ENCODE data around the gene FAM156A.
"Not testable (repeated sequence)": the region's sequence is repeated elsewhere in the genome, so short reads cannot be mapped to it uniquely, and the experiment has no call there.

FAM156A gene

GRCh38 chrX:52967922-52968321, 9.6 kb upstream of the FAM156A start:
- not testable (repeated sequence) for H3K4me3 ChIP-seq (ENCODE audit: low read depth in 1 of 5, low read length in 5 of 5); H3K9me3 ChIP-seq (ENCODE audit: control insufficient read depth in 5 of 5, low read length in 5 of 5); H3K4me1 ChIP-seq (ENCODE audit: control insufficient read depth in 5 of 5, insufficient read depth in 5 of 5, low read length in 5 of 5); H3K36me3 ChIP-seq (ENCODE audit: control insufficient read depth in 5 of 5, insufficient read depth in 5 of 5, low read length in 5 of 5); H3K27ac ChIP-seq (ENCODE audit: low read depth, low read length); H3K9ac ChIP-seq (ENCODE audit: low read length in 5 of 5); H3K27me3 ChIP-seq (ENCODE audit: control insufficient read depth in 5 of 5, insufficient read depth in 4 of 5, low read length in 5 of 5)

- not testable (repeated sequence) for H3K27ac ChIP-seq (ENCODE audit: low read depth, low read length); H3K27me3 ChIP-seq (ENCODE audit: control insufficient read depth in 5 of 5, insufficient read depth in 4 of 5, low read length in 5 of 5); H3K4me1 ChIP-seq (ENCODE audit: control insufficient read depth in 5 of 5, insufficient read depth in 5 of 5, low read length in 5 of 5); H3K36me3 ChIP-seq (ENCODE audit: control insufficient read depth in 5 of 5, insufficient read depth in 5 of 5, low read length in 5 of 5); H3K9ac ChIP-seq (ENCODE audit: low read length in 5 of 5); H3K9me3 ChIP-seq (ENCODE audit: control insufficient read depth in 5 of 5, low read length in 5 of 5); H3K4me3 ChIP-seq (ENCODE audit: low read depth in 1 of 5, low read length in 5 of 5)
Observed at GRCh38 chrX:52966993-52967738, 8.8 kb upstream of the FAM156A start.

GRCh38 chrX:52958961-52959360, 643 bp upstream of the FAM156A start:
- not testable (repeated sequence) for H3K27me3 ChIP-seq (ENCODE audit: control insufficient read depth in 5 of 5, insufficient read depth in 4 of 5, low read length in 5 of 5); H3K27ac ChIP-seq (ENCODE audit: low read depth, low read length); H3K36me3 ChIP-seq (ENCODE audit: control insufficient read depth in 5 of 5, insufficient read depth in 5 of 5, low read length in 5 of 5); H3K4me3 ChIP-seq (ENCODE audit: low read depth in 1 of 5, low read length in 5 of 5); H3K9ac ChIP-seq (ENCODE audit: low read length in 5 of 5); H3K9me3 ChIP-seq (ENCODE audit: control insufficient read depth in 5 of 5, low read length in 5 of 5); H3K4me1 ChIP-seq (ENCODE audit: control insufficient read depth in 5 of 5, insufficient read depth in 5 of 5, low read length in 5 of 5)

GRCh38 chrX:52949884-52950283, 8.4 kb downstream of the FAM156A start:
- H3K9ac ChIP-seq (ENCODE audit: low read length in 5 of 5); H3K9me3 ChIP-seq (ENCODE audit: control insufficient read depth in 5 of 5, low read length in 5 of 5); H3K36me3 ChIP-seq (ENCODE audit: control insufficient read depth in 5 of 5, insufficient read depth in 5 of 5, low read length in 5 of 5); H3K27me3 ChIP-seq (ENCODE audit: control insufficient read depth in 5 of 5, insufficient read depth in 4 of 5, low read length in 5 of 5); H3K4me1 ChIP-seq (ENCODE audit: control insufficient read depth in 5 of 5, insufficient read depth in 5 of 5, low read length in 5 of 5); H3K4me3 ChIP-seq (ENCODE audit: low read depth in 1 of 5, low read length in 5 of 5); H3K27ac ChIP-seq (ENCODE audit: low read depth, low read length): not testable (repeated sequence)

GRCh38 chrX:52949325-52949724, 9.0 kb downstream of the FAM156A start:
- H3K4me1 ChIP-seq (ENCODE audit: control insufficient read depth in 5 of 5, insufficient read depth in 5 of 5, low read length in 5 of 5); H3K27me3 ChIP-seq (ENCODE audit: control insufficient read depth in 5 of 5, insufficient read depth in 4 of 5, low read length in 5 of 5); H3K4me3 ChIP-seq (ENCODE audit: low read depth in 1 of 5, low read length in 5 of 5); H3K9ac ChIP-seq (ENCODE audit: low read length in 5 of 5); H3K27ac ChIP-seq (ENCODE audit: low read depth, low read length); H3K36me3 ChIP-seq (ENCODE audit: control insufficient read depth in 5 of 5, insufficient read depth in 5 of 5, low read length in 5 of 5); H3K9me3 ChIP-seq (ENCODE audit: control insufficient read depth in 5 of 5, low read length in 5 of 5): not testable (repeated sequence)

GRCh38 chrX:52948265-52948664, 10.1 kb downstream of the FAM156A start:
- not testable (repeated sequence) for H3K4me3 ChIP-seq (ENCODE audit: low read depth in 1 of 5, low read length in 5 of 5); H3K9ac ChIP-seq (ENCODE audit: low read length in 5 of 5); H3K27ac ChIP-seq (ENCODE audit: low read depth, low read length); H3K27me3 ChIP-seq (ENCODE audit: control insufficient read depth in 5 of 5, insufficient read depth in 4 of 5, low read length in 5 of 5); H3K4me1 ChIP-seq (ENCODE audit: control insufficient read depth in 5 of 5, insufficient read depth in 5 of 5, low read length in 5 of 5); H3K9me3 ChIP-seq (ENCODE audit: control insufficient read depth in 5 of 5, low read length in 5 of 5); H3K36me3 ChIP-seq (ENCODE audit: control insufficient read depth in 5 of 5, insufficient read depth in 5 of 5, low read length in 5 of 5)

- H3K9ac ChIP-seq (ENCODE audit: low read length in 5 of 5); H3K4me3 ChIP-seq (ENCODE audit: low read depth in 1 of 5, low read length in 5 of 5); H3K27me3 ChIP-seq (ENCODE audit: control insufficient read depth in 5 of 5, insufficient read depth in 4 of 5, low read length in 5 of 5); H3K27ac ChIP-seq (ENCODE audit: low read depth, low read length); H3K4me1 ChIP-seq (ENCODE audit: control insufficient read depth in 5 of 5, insufficient read depth in 5 of 5, low read length in 5 of 5); H3K9me3 ChIP-seq (ENCODE audit: control insufficient read depth in 5 of 5, low read length in 5 of 5); H3K36me3 ChIP-seq (ENCODE audit: control insufficient read depth in 5 of 5, insufficient read depth in 5 of 5, low read length in 5 of 5): not testable (repeated sequence)
Observed at GRCh38 chrX:52947501-52947900, 10.8 kb downstream of the FAM156A start.

GRCh38 chrX:52945838-52946494, 12.4 kb downstream of the FAM156A start:
- H3K9ac ChIP-seq (ENCODE audit: low read length in 5 of 5); H3K27ac ChIP-seq (ENCODE audit: low read depth, low read length); H3K27me3 ChIP-seq (ENCODE audit: control insufficient read depth in 5 of 5, insufficient read depth in 4 of 5, low read length in 5 of 5); H3K9me3 ChIP-seq (ENCODE audit: control insufficient read depth in 5 of 5, low read length in 5 of 5); H3K4me1 ChIP-seq (ENCODE audit: control insufficient read depth in 5 of 5, insufficient read depth in 5 of 5, low read length in 5 of 5); H3K36me3 ChIP-seq (ENCODE audit: control insufficient read depth in 5 of 5, insufficient read depth in 5 of 5, low read length in 5 of 5); H3K4me3 ChIP-seq (ENCODE audit: low read depth in 1 of 5, low read length in 5 of 5): not testable (repeated sequence)

GRCh38 chrX:52941728-52942127, 16.6 kb downstream of the FAM156A start:
- not testable (repeated sequence) for H3K36me3 ChIP-seq (ENCODE audit: control insufficient read depth in 5 of 5, insufficient read depth in 5 of 5, low read length in 5 of 5); H3K4me1 ChIP-seq (ENCODE audit: control insufficient read depth in 5 of 5, insufficient read depth in 5 of 5, low read length in 5 of 5); H3K27me3 ChIP-seq (ENCODE audit: control insufficient read depth in 5 of 5, insufficient read depth in 4 of 5, low read length in 5 of 5); H3K9me3 ChIP-seq (ENCODE audit: control insufficient read depth in 5 of 5, low read length in 5 of 5); H3K27ac ChIP-seq (ENCODE audit: low read depth, low read length); H3K4me3 ChIP-seq (ENCODE audit: low read depth in 1 of 5, low read length in 5 of 5); H3K9ac ChIP-seq (ENCODE audit: low read length in 5 of 5)

GRCh38 chrX:52940704-52941103, 17.6 kb downstream of the FAM156A start:
- not testable (repeated sequence) for H3K27me3 ChIP-seq (ENCODE audit: control insufficient read depth in 5 of 5, insufficient read depth in 4 of 5, low read length in 5 of 5); H3K36me3 ChIP-seq (ENCODE audit: control insufficient read depth in 5 of 5, insufficient read depth in 5 of 5, low read length in 5 of 5); H3K4me1 ChIP-seq (ENCODE audit: control insufficient read depth in 5 of 5, insufficient read depth in 5 of 5, low read length in 5 of 5); H3K27ac ChIP-seq (ENCODE audit: low read depth, low read length); H3K9ac ChIP-seq (ENCODE audit: low read length in 5 of 5); H3K9me3 ChIP-seq (ENCODE audit: control insufficient read depth in 5 of 5, low read length in 5 of 5); H3K4me3 ChIP-seq (ENCODE audit: low read depth in 1 of 5, low read length in 5 of 5)
